VCaP (cell line): ENCODE data around the gene PHETA2.

Source experiments
- H3K27ac ChIP-seq: fragments of 450-650 bp; 2 replicates; pipeline ENCODE4 v1.5.1; 2017
- CTCF ChIP-seq: fragments of 450-650 bp; conservative IDR thresholded peaks from 2 replicates; pipeline ENCODE4 v1.5.1; 2017; ENCODE audit warnings: mild to moderate bottlenecking, moderate library complexity

The PHETA2 gene

DNA sequence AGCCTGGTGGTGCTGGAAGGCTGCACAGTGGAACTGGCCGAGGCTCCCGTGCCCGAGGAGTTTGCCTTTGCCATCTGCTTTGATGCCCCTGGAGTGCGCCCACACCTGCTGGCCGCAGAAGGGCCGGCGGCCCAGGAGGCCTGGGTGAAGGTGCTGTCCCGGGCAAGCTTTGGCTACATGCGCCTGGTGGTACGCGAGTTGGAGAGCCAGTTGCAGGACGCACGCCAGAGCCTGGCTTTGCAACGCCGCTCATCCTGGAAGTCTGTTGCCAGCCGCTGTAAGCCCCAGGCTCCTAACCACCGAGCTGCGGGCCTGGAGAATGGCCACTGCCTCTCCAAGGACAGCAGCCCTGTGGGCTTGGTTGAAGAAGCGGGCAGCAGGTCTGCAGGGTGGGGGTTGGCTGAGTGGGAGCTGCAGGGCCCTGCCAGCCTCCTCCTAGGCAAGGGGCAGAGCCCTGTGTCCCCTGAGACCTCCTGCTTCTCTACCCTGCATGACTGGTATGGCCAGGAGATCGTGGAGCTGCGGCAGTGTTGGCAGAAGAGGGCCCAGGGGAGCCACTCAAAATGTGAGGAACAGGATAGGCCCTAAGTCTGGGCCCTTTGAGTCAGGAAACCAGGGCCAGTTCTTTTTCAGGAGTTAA lies 3.6 kb downstream of the PHETA2 start:
- peak overlapping the region; percentile 95 for H3K27ac ChIP-seq
- TF ChIP-seq CTCF: no peak

GRCh38 chr22:42078469-42079318 lies 4.6 kb downstream of the PHETA2 start:
- H3K27ac ChIP-seq: peak overlapping the region; percentile 95
- no peak for TF ChIP-seq CTCF

DNA sequence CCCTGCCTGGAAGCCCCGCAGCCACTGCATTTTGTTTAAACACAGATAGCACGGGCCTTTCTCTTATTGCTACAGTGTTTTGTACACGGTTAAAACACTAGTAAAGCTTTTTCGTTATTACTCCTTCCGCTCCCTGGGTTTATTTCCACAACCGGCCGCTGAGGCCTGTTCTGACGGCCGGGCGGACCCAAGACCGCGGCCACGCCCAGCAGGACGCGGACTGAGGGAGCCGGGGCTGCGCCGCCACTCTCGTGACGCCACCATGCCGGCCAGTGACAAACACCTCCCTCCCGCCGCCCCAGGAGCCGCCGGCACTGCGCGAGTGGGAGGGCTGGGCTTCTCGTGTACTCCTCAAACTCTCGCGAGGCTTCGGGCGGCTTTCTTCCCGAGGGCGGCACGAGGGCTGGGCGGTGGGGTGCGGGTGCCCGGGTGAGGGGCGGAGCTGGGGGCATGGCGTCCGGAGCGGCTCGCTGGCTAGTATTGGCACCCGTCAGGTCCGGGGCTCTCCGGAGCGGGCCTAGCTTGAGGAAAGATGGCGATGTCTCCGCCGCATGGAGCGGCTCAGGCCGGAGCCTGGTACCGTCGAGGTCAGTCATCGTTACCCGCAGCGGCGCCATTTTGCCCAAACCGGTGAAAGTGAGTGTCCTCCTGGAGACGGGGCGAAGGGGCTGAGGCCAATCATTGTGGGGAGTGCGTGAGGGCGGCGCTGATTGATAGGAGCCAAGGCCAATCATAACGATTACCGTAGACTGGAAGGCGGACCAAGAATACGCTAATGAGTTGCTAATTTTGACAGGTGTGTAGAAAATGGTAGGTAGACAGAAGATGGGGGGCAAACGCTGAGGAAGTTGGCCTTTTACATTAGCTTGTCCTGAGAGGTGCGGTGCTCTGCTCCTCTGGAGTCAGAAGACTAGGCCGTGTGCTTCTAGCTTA lies 5.5 kb downstream of the PHETA2 start, which contains the start of gene SMDT1:
Gene SMDT1 (plus strand): TSS at position 382 of the 933 bp plus-strand sequence. CDS start 69 bp downstream, at position 451.
- peak within 1 kb of the TSS; percentile 95 for H3K27ac ChIP-seq
- no peak for TF ChIP-seq CTCF

DNA sequence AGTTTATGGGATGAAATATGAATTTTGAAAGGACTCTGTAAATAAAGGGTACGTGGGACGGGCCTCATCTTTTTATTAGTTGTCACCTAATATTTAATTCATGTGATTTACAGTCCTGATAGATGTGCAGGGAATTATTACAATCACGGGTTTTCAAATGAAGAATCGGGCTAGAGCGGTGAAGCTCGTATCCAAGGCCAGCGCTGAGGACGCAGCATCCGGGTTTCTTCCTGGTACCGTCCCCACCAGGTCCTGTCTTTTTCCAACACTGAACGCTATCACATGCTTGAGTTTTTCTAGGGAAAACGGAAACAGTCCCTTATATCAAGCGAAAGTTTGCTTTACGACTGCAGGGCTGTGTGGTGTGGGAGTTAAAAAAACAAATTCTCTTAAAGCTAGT lies 6.2 kb downstream of the PHETA2 start:
- H3K27ac ChIP-seq: peak overlapping the region; percentile 95
- TF ChIP-seq CTCF: no peak

DNA sequence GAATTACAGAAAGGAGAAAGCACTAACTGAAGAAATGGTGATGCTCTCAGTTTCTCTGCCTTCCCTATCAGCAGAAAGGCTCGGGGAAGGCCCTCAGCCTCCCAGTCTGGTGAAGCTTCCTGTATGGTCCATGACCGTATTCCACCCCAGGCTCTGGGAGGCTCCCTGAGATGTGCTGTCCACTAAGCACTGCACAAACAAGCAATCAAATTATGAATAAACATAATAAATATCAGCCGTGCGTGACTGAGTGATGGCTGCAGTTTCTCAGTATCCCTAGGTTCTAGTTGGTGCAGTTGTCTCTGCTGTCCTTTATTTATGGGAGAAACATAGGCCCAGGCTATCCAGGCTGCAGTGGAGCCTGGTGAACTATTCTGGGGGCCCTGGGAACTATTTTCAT lies 9.1 kb downstream of the PHETA2 start:
- TF ChIP-seq CTCF: no peak
- H3K27ac ChIP-seq: peak overlapping the region; percentile 95

- no peak overlapping the region for H3K27ac ChIP-seq
- TF ChIP-seq CTCF: no peak
Observed at GRCh38 chr22:42084874-42085273, 10.8 kb downstream of the PHETA2 start.

DNA sequence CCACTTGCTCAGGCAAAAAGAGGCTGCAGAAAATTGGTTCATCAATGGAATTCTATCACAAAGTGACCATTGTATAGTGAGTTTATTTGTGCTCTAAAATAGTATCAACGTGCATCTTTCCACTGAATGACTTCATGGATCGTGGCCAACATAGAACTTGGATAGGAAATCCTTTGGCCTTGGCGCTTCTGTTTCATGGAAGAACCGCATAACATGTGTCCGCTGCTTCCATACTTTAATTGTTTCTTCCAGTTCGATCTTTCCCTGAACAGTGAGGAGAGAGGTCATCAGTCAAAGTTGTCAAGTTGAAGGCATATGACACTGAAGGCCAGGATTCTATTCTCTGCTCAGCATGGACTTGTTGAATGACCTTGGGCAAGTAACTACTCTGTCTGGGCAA lies 12.0 kb downstream of the PHETA2 start:
- TF ChIP-seq CTCF: no peak
- no peak overlapping the region for H3K27ac ChIP-seq
